Peyer's patch (tissue), 4 donors: Measurements from ENCODE around the gene ARMH3. TPM values are rescaled to one million over a fixed set of nuclear protein-coding genes. Genes with fewer than 3 reads are reported as not detected.
"Not testable (repeated sequence)": the region's sequence is repeated elsewhere in the genome, so short reads cannot be mapped to it uniquely, and the experiment has no call there.

Experiments
- DNase-seq, 3 donors: peaks; one replicate each; pipeline ENCODE4 v3.0.0-alpha.2; 2017 to 2019
- H3K27ac ChIP-seq, 4 donors: fragments of 200-600 bp; sonication (generic); one replicate each; pipeline ENCODE4 v1.5.1; 2016 to 2019
- H3K27me3 ChIP-seq, 2 donors: fragments of 200-600 bp; sonication (generic); one replicate each; pipeline ENCODE4 v1.5.1; 2019
- H3K36me3 ChIP-seq, 3 donors: fragments of 200-600 bp; sonication (generic); one replicate each; pipeline ENCODE4 v1.5.1; 2016 to 2019
- H3K4me1 ChIP-seq, 4 donors: fragments of 200-600 bp; sonication (generic); one replicate each; pipeline ENCODE4 v1.5.1; 2016 to 2019
- H3K4me3 ChIP-seq, 4 donors: fragments of 200-600 bp; sonication (generic); 1 replicate in 3 of 4; 2 replicates in 1 of 4; pipeline ENCODE4 v1.5.1; 2016 to 2019; ENCODE audit warnings: mild to moderate bottlenecking in 1 of 4
- H3K9me3 ChIP-seq, 4 donors: fragments of 200-600 bp; sonication (generic); one replicate each; pipeline ENCODE4 v1.5.1; 2016 to 2019; ENCODE audit warnings: mild to moderate bottlenecking in 1 of 4
- POLR2A ChIP-seq, 2 donors: fragments of 450-650 bp; IDR thresholded peaks; one replicate each; pipeline ENCODE4 v1.5.1; 2017; ENCODE audit warnings: antibody characterized with exemption in 2 of 2, mild to moderate bottlenecking in 2 of 2, moderate library complexity in 2 of 2
- total RNA-seq, 4 donors: library from RNA; depleted of rRNA; stranded (reverse); fragments of >200 nt; gene quantifications; one replicate each; pipeline ENCODE4 v1.1.0, GENCODE V29; 2016
- TF ChIP-seq, protein P1 (sequence below), 6 experiments: fragments of 450-650 bp in 4 of 6; fragments of 200-600 bp in 2 of 6; sonication (generic) in 1 of 6; IDR thresholded peaks; one replicate each; pipeline ENCODE4 v1.5.1; 2017 to 2019; ENCODE audit warnings: antibody characterized with exemption in 6 of 6, mild to moderate bottlenecking in 3 of 6, moderate library complexity in 1 of 6

Gene ARMH3
- total RNA-seq, 4 donors from 2014 or later: 15.8 to 29.2 (median 23.0) TPM

DNA sequence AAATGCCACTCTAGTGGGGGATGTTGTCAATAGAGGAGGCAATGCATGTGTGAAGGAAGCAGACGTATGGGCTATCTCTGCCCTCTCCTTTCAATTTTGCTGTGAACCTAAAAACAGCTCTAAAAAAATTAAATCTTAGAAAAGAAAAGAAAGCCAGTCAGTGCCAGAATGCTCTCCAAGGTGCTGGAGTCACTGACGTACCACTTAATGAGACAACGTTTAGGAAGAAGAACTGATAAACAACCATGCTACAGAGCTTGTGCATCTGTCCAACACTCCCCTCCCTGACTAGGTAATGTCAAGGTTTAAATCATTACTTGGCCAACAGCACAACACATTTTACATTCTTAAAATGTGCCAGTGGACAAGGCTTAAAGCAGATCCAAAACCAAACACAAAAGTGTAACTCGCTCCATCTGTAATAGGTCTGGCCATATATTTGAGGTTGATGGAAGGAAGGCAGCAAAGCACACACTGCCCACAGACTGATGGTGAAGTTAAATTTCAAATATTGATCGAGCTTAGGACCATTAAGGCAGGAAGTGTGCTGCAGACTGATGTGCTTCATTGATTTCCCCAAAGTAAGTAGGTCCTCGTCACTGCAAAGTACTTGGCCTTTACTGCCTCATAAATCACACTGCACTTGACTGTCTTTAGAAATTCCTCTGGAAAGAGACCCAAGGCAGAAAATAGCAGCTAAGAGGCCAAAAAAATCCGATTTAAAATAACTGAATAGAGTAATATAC is 15.5 kb downstream of the ARMH3 start:
- Histone ChIP-seq H3K27me3 (no peaks in the 10 kb centered on the region), H3K4me1 (no peaks in the 10 kb centered on the region), H3K9me3 (no peaks in the 10 kb centered on the region), H3K4me3 (no peak overlapping the region), H3K36me3 (peaks cover 0 to 37% (median 0%) of the 10 kb centered on the region in 3 donors), H3K27ac (no peak overlapping the region)
- TF ChIP-seq, protein P1, sequence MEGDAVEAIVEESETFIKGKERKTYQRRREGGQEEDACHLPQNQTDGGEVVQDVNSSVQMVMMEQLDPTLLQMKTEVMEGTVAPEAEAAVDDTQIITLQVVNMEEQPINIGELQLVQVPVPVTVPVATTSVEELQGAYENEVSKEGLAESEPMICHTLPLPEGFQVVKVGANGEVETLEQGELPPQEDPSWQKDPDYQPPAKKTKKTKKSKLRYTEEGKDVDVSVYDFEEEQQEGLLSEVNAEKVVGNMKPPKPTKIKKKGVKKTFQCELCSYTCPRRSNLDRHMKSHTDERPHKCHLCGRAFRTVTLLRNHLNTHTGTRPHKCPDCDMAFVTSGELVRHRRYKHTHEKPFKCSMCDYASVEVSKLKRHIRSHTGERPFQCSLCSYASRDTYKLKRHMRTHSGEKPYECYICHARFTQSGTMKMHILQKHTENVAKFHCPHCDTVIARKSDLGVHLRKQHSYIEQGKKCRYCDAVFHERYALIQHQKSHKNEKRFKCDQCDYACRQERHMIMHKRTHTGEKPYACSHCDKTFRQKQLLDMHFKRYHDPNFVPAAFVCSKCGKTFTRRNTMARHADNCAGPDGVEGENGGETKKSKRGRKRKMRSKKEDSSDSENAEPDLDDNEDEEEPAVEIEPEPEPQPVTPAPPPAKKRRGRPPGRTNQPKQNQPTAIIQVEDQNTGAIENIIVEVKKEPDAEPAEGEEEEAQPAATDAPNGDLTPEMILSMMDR (IDR thresholded peaks at IDR 0.05): no peak
- no peak for TF ChIP-seq POLR2A (IDR thresholded peaks at IDR 0.05)
- DNase-seq: no peak

DNA sequence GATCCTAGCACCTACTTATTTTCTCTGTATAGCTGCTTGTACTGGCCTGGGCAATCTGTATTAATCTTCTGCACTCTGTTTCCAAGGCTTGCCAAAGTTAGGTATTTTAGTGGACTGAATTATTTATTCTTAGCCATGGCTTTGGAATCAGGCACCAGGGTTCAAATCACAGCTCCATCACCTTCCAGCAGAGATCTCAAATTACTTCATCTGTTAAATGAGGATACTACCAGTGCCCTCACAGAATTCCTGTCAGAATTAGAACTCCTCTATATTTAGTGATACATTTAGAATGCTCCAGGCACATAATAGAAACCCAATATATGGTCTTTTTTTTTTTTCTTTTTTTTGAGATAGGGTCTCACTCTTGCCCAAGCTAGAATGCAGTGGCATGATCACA is 17.6 kb downstream of the ARMH3 start:
- H3K9me3 ChIP-seq: no peaks in the 10 kb centered on the region
- no peaks in the 10 kb centered on the region for H3K4me1 ChIP-seq
- peaks cover 0 to 50% (median 0%) of the 10 kb centered on the region in 3 donors for H3K36me3 ChIP-seq
- H3K27me3 ChIP-seq: no peaks in the 10 kb centered on the region
- TF ChIP-seq POLR2A (IDR thresholded peaks at IDR 0.05): no peak
- TF ChIP-seq, protein P1 (IDR thresholded peaks at IDR 0.05): no peak
- no peak overlapping the region for H3K4me3 ChIP-seq
- H3K27ac ChIP-seq: no peak overlapping the region
- no peak for DNase-seq

- H3K36me3 ChIP-seq: peaks cover 0 to 76% (median 0%) of the 10 kb centered on the region in 3 donors
- H3K4me1 ChIP-seq, H3K4me3 ChIP-seq, H3K27me3 ChIP-seq, H3K27ac ChIP-seq, DNase-seq, H3K9me3 ChIP-seq: not testable (repeated sequence)
Measured at GRCh38 chr10:102035807-102036206, 20.2 kb downstream of the ARMH3 start.

DNA sequence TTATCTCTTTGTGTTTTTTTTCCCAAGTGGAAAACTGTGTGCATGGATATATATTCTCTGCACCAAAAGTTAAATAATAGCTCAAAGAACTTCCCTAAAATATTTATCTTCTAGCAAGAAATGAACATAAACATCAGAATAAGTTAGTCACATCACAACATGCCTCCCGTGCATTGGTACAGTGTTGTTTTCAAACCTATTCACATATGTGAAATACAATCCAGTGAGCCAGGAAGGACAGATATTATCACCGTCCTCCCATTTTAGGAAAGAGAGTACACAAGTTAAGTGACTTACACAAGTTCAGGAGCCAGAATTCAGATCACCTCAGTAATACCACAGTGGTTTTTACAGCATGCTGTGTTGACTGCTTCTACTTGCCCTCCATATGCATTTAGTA is 22.2 kb downstream of the ARMH3 start:
- H3K4me3 ChIP-seq: no peak overlapping the region
- H3K9me3 ChIP-seq: no peaks in the 10 kb centered on the region
- DNase-seq: no peak
- H3K27ac ChIP-seq: no peak overlapping the region
- TF ChIP-seq, protein P1 (IDR thresholded peaks at IDR 0.05): no peak
- TF ChIP-seq POLR2A (IDR thresholded peaks at IDR 0.05): no peak
- no peaks in the 10 kb centered on the region for H3K4me1 ChIP-seq
- peaks cover 0 to 81% (median 0%) of the 10 kb centered on the region in 3 donors for H3K36me3 ChIP-seq
- no peaks in the 10 kb centered on the region for H3K27me3 ChIP-seq

DNA sequence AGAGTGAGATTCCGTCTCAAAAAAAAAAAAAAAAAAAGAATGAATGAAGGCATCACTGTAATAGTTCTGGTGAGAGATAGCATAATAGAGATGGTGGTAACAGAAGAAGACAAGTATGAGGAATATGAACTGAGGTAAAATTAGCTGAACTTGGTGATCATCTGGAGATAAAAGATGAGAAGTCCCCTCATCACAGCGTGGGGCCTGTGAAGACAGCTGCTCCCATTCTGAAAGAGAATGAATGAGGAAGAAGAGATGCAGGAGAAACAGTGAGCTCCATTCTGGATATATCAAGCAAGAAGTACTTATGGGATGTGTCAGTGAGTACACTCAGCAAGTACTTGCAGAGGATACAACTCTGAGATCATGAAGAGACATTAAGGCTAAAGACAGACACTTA is 28.7 kb downstream of the ARMH3 start:
- Histone ChIP-seq H3K27me3 (no peaks in the 10 kb centered on the region), H3K4me3 (no peak overlapping the region), H3K27ac (no peak overlapping the region), H3K9me3 (no peaks in the 10 kb centered on the region), H3K4me1 (no peaks in the 10 kb centered on the region), H3K36me3 (peaks cover 0 to 85% (median 6%) of the 10 kb centered on the region in 3 donors)
- TF ChIP-seq POLR2A (IDR thresholded peaks at IDR 0.05): no peak
- TF ChIP-seq, protein P1 (IDR thresholded peaks at IDR 0.05): no peak
- DNase-seq: no peak

- DNase-seq: no peak
- Histone ChIP-seq H3K27ac (no peak overlapping the region), H3K9me3 (no peaks in the 10 kb centered on the region), H3K4me3 (no peak overlapping the region), H3K27me3 (no peaks in the 10 kb centered on the region), H3K4me1 (no peaks in the 10 kb centered on the region), H3K36me3 (peaks cover 0 to 78% (median 6%) of the 10 kb centered on the region in 3 donors)
- TF ChIP-seq, protein P1 (IDR thresholded peaks at IDR 0.05): no peak
- no peak for TF ChIP-seq POLR2A (IDR thresholded peaks at IDR 0.05)
Measured at GRCh38 chr10:102024799-102025198, 31.2 kb downstream of the ARMH3 start.
